MM.1S (cell line): Measurements from ENCODE around the gene PPP1R8.

Source experiments
- CTCF ChIP-seq: fragments of 300-600 bp; sonication (generic); IDR thresholded peaks from 2 replicates; pipeline ENCODE4 v1.5.1; 2016; ENCODE audit warnings: antibody characterized with exemption, low read length, mixed read lengths
- EZH2 ChIP-seq: fragments of 300-600 bp; sonication (generic); optimal IDR thresholded peaks from 2 replicates; pipeline ENCODE3; 2017; ENCODE audit warnings: low read depth, mild to moderate bottlenecking, antibody characterized with exemption, low read length, mixed read lengths
- EZH2phosphoT487 ChIP-seq: fragments of 300-600 bp; sonication (generic); IDR thresholded peaks from 2 replicates; pipeline ENCODE4 v1.6.1; 2018; ENCODE audit warnings: antibody characterized with exemption, low read length

DNA sequence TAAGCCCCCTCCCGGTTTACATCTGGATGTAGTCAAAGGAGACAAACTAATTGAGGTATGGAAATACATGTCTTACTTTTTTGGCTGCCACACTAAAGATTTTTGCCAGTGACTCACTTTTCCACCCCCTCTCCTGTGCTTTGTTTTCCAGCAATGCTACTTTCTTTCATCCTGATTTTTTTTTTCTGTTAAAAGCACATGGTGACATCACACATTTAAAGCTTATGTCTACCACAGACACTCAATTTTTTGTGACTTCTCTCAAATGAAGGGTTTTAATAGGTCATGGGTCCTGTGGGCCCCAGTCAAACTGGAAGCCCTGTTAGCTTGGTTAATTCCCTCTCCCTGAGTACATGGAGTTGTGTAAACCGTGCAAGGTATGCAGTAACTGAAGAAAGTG lies 2.2 kb downstream of the PPP1R8 start:
- no peak for TF ChIP-seq CTCF
- TF ChIP-seq EZH2phosphoT487 = no peak
- TF ChIP-seq EZH2 = no peak
